ENCODE data around the gene FSIP1. TPM values are rescaled to one million over a fixed set of nuclear protein-coding genes. Genes with fewer than 3 reads are reported as not detected.

FSIP1 gene
- total RNA-seq, 5 donors from 2014 or later (not counting 1 experiment from before 2014, with no cell fraction given) = 0.30 to 1.0 (median 0.43) TPM

GRCh38 chr15:39701988-39702387, 80.7 kb downstream of the FSIP1 start:
- H3K36me3 ChIP-seq (ENCODE audit: control insufficient read depth in 2 of 2, extremely low read depth in 1 of 2, insufficient read depth in 1 of 2, low read length in 1 of 2) = no peaks in the 10 kb centered on the region
- WGBS (ENCODE audit: insufficient coverage) = 90% methylated on average over 2 of the region's 3 CpGs
- POLR2A ChIA-PET = no interaction called here
- no peak for DNase-seq
- Mint-ChIP-seq H3K27me3 (no peaks in the 10 kb centered on the region), H3K9me3 (no peaks in the 10 kb centered on the region), H3K4me3 (no peak overlapping the region), H3K4me1 (no peaks in the 10 kb centered on the region), H3K36me3 (no peaks in the 10 kb centered on the region), H3K27ac (no peak overlapping the region)
- no peak for ATAC-seq (replicated peaks in 1 of 4)
- no peak overlapping the region for H3K27ac ChIP-seq (ENCODE audit: low read length)
- H3K4me3 ChIP-seq (ENCODE audit: control insufficient read depth in 1 of 2, extremely low read depth in 1 of 2, low read length in 1 of 2) = no peak overlapping the region
- H3K9me3 ChIP-seq = no peaks in the 10 kb centered on the region
- H3K27me3 ChIP-seq (replicated peaks in 1 of 2; ENCODE audit: control insufficient read depth in 2 of 2, extremely low read depth in 1 of 2, insufficient read depth in 2 of 2, low read length in 1 of 2) = no peaks in the 10 kb centered on the region
- CTCF ChIA-PET = no interaction called here
- H3K4me1 ChIP-seq (ENCODE audit: control insufficient read depth in 1 of 2, extremely low read depth in 1 of 2, insufficient read depth in 2 of 2, low read length in 2 of 2) = no peaks in the 10 kb centered on the region

GRCh38 chr15:39700375-39700700, 82.3 kb downstream of the FSIP1 start:
- Histone ChIP-seq H3K36me3 (ENCODE audit: control insufficient read depth in 2 of 2, extremely low read depth in 1 of 2, insufficient read depth in 1 of 2, low read length in 1 of 2) (no peaks in the 10 kb centered on the region), H3K27ac (ENCODE audit: low read length) (no peak overlapping the region), H3K4me1 (ENCODE audit: control insufficient read depth in 1 of 2, extremely low read depth in 1 of 2, insufficient read depth in 2 of 2, low read length in 2 of 2) (no peaks in the 10 kb centered on the region), H3K4me3 (ENCODE audit: control insufficient read depth in 1 of 2, extremely low read depth in 1 of 2, low read length in 1 of 2) (no peak overlapping the region), H3K9me3 (no peaks in the 10 kb centered on the region), H3K27me3 (replicated peaks in 1 of 2; ENCODE audit: control insufficient read depth in 2 of 2, extremely low read depth in 1 of 2, insufficient read depth in 2 of 2, low read length in 1 of 2) (no peaks in the 10 kb centered on the region)
- no CpG with 5 or more reads among the region's 1 CpG for WGBS (ENCODE audit: insufficient coverage)
- H3K9me3 Mint-ChIP-seq = no peaks in the 10 kb centered on the region
- no peak overlapping the region for H3K27ac Mint-ChIP-seq
- ATAC-seq (replicated peaks in 1 of 4) (no peak), DNase-seq (no peak)
- no peaks in the 10 kb centered on the region for H3K27me3 Mint-ChIP-seq
- POLR2A ChIA-PET = no interaction called here
- no peaks in the 10 kb centered on the region for H3K4me1 Mint-ChIP-seq
- no peaks in the 10 kb centered on the region for H3K36me3 Mint-ChIP-seq
- CTCF ChIA-PET = interaction anchor here in 1 of 2 donors (1.1 kb wide), 1 partner anchor 12 kb away, joined by 4 read pairs; no protein-coding TSS in a partner anchor
- H3K4me3 Mint-ChIP-seq = no peak overlapping the region

DNA sequence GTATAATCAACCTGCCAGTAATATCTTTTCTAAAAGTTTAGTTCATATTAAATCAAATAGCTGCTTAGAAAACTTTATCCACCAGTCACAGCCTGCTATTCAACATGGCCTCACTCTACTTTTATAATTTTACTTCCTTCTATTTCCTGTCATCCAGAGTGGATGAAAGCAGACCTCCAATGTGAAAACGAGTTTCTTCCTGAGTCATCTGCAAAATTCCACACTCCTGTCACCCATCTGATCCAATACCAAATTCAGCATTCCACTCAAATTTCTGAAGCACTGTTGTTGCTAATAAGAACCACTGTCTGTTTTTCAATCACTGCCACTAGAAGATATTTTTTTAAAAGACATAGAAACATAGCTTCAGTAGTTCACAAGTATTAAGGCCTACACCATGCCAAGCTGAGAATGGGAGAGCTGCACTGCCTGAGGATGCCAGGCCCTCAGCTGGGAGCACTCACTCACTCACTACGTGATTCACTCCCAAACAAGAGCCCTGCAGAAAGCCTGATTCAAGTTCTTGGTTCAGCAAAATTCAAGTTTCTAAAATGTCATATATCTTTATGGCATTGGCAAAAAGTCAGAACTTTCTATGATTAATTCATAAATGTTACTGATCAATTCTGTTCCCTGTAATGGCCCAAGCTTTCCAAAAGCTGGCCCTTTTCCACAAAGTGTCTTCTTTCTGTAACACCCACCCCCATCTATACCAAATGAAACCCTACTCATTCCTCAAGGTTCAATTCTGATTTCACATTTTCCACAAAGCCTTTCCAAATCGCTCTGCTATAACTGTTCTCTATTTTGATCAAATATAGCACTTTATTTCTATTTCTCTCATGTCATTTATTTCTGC, 82.9 kb downstream of the FSIP1 start:
- ChIA-PET POLR2A (no interaction called here), CTCF (interaction anchor here in 1 of 2 donors (1.1 kb wide), 1 partner anchor 13 kb away, joined by 4 read pairs; no protein-coding TSS in a partner anchor)
- ATAC-seq (replicated peaks in 1 of 4) = no peak
- H3K36me3 Mint-ChIP-seq = no peaks in the 10 kb centered on the region
- no peak overlapping the region for H3K4me3 ChIP-seq (ENCODE audit: control insufficient read depth in 1 of 2, extremely low read depth in 1 of 2, low read length in 1 of 2)
- no peaks in the 10 kb centered on the region for H3K9me3 Mint-ChIP-seq
- no peak for DNase-seq
- no peak overlapping the region for H3K27ac Mint-ChIP-seq
- no peaks in the 10 kb centered on the region for H3K4me1 Mint-ChIP-seq
- no peak overlapping the region for H3K27ac ChIP-seq (ENCODE audit: low read length)
- WGBS (ENCODE audit: insufficient coverage) = 63% methylated on average over 2 of the region's 3 CpGs
- no peaks in the 10 kb centered on the region for H3K4me1 ChIP-seq (ENCODE audit: control insufficient read depth in 1 of 2, extremely low read depth in 1 of 2, insufficient read depth in 2 of 2, low read length in 2 of 2)
- no peaks in the 10 kb centered on the region for H3K27me3 ChIP-seq (replicated peaks in 1 of 2; ENCODE audit: control insufficient read depth in 2 of 2, extremely low read depth in 1 of 2, insufficient read depth in 2 of 2, low read length in 1 of 2)
- no peaks in the 10 kb centered on the region for H3K36me3 ChIP-seq (ENCODE audit: control insufficient read depth in 2 of 2, extremely low read depth in 1 of 2, insufficient read depth in 1 of 2, low read length in 1 of 2)
- H3K9me3 ChIP-seq = no peaks in the 10 kb centered on the region
- H3K4me3 Mint-ChIP-seq = no peak overlapping the region
- no peaks in the 10 kb centered on the region for H3K27me3 Mint-ChIP-seq

GRCh38 chr15:39698444-39699390, 83.9 kb downstream of the FSIP1 start:
- no peak for ATAC-seq (replicated peaks in 1 of 4)
- Histone ChIP-seq H3K36me3 (ENCODE audit: control insufficient read depth in 2 of 2, extremely low read depth in 1 of 2, insufficient read depth in 1 of 2, low read length in 1 of 2) (no peaks in the 10 kb centered on the region), H3K4me1 (ENCODE audit: control insufficient read depth in 1 of 2, extremely low read depth in 1 of 2, insufficient read depth in 2 of 2, low read length in 2 of 2) (no peaks in the 10 kb centered on the region), H3K27ac (ENCODE audit: low read length) (no peak overlapping the region), H3K27me3 (replicated peaks in 1 of 2; ENCODE audit: control insufficient read depth in 2 of 2, extremely low read depth in 1 of 2, insufficient read depth in 2 of 2, low read length in 1 of 2) (no peaks in the 10 kb centered on the region), H3K9me3 (no peaks in the 10 kb centered on the region), H3K4me3 (ENCODE audit: control insufficient read depth in 1 of 2, extremely low read depth in 1 of 2, low read length in 1 of 2) (no peak overlapping the region)
- Mint-ChIP-seq H3K27ac (no peak overlapping the region), H3K27me3 (no peaks in the 10 kb centered on the region), H3K4me1 (no peaks in the 10 kb centered on the region), H3K36me3 (no peaks in the 10 kb centered on the region), H3K9me3 (no peaks in the 10 kb centered on the region), H3K4me3 (no peak overlapping the region)
- ChIA-PET POLR2A (no interaction called here), CTCF (interaction anchor here in 1 of 2 donors (1.1 kb wide), 1 partner anchor 14 kb away, joined by 4 read pairs; no protein-coding TSS in a partner anchor)
- no peak for DNase-seq
- 94% methylated on average over 9 of the region's 11 CpGs for WGBS (ENCODE audit: insufficient coverage)

- no peaks in the 10 kb centered on the region for H3K9me3 ChIP-seq
- Mint-ChIP-seq H3K27ac (no peak overlapping the region), H3K4me3 (no peak overlapping the region), H3K9me3 (no peaks in the 10 kb centered on the region), H3K4me1 (no peaks in the 10 kb centered on the region), H3K36me3 (no peaks in the 10 kb centered on the region), H3K27me3 (peaks cover 0 to 2% of the 10 kb centered on the region in 2 donors)
- no peak overlapping the region for H3K27ac ChIP-seq (ENCODE audit: low read length)
- no peak overlapping the region for H3K4me3 ChIP-seq (ENCODE audit: control insufficient read depth in 1 of 2, extremely low read depth in 1 of 2, low read length in 1 of 2)
- H3K27me3 ChIP-seq (replicated peaks in 1 of 2; ENCODE audit: control insufficient read depth in 2 of 2, extremely low read depth in 1 of 2, insufficient read depth in 2 of 2, low read length in 1 of 2) = peaks cover 0 to 3% of the 10 kb centered on the region in 2 experiments
- ATAC-seq (replicated peaks in 1 of 4) (no peak), DNase-seq (no peak)
- H3K4me1 ChIP-seq (ENCODE audit: control insufficient read depth in 1 of 2, extremely low read depth in 1 of 2, insufficient read depth in 2 of 2, low read length in 2 of 2) = no peaks in the 10 kb centered on the region
- ChIA-PET POLR2A (no interaction called here), CTCF (no interaction called here)
- H3K36me3 ChIP-seq (ENCODE audit: control insufficient read depth in 2 of 2, extremely low read depth in 1 of 2, insufficient read depth in 1 of 2, low read length in 1 of 2) = no peaks in the 10 kb centered on the region
- WGBS (ENCODE audit: insufficient coverage) = 100% methylated on average over 2 of the region's 5 CpGs
Measured at GRCh38 chr15:39697509-39697908, 85.1 kb downstream of the FSIP1 start.

DNA sequence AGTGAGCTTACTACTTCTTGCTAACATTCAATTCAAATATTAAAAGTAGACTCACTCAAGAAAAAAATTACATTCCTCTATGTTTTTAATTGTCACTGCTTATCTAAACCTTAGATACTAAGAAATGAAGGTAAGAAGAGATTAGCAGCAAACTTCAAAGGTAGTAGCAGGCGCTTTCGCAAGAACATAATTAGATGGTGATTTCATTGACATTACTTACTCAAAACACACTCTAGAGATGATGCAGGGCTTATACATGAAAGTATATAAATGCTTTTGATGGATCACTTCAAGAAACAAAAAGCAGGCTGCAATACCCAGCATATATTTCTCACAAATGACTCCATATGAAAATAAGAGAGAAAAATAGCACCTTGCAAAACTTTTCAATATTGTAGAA, 86.8 kb downstream of the FSIP1 start:
- no CpG with 5 or more reads among the region's 2 CpGs for WGBS (ENCODE audit: insufficient coverage)
- H3K9me3 Mint-ChIP-seq = no peaks in the 10 kb centered on the region
- H3K27ac ChIP-seq (ENCODE audit: low read length) = no peak overlapping the region
- H3K27ac Mint-ChIP-seq = no peak overlapping the region
- ChIA-PET POLR2A (no interaction called here), CTCF (no interaction called here)
- H3K27me3 Mint-ChIP-seq = peaks cover 0 to 2% of the 10 kb centered on the region in 2 donors
- H3K36me3 ChIP-seq (ENCODE audit: control insufficient read depth in 2 of 2, extremely low read depth in 1 of 2, insufficient read depth in 1 of 2, low read length in 1 of 2) = no peaks in the 10 kb centered on the region
- no peak overlapping the region for H3K4me3 ChIP-seq (ENCODE audit: control insufficient read depth in 1 of 2, extremely low read depth in 1 of 2, low read length in 1 of 2)
- ATAC-seq (replicated peaks in 1 of 4) (no peak), DNase-seq (no peak)
- no peak overlapping the region for H3K4me3 Mint-ChIP-seq
- H3K27me3 ChIP-seq (replicated peaks in 1 of 2; ENCODE audit: control insufficient read depth in 2 of 2, extremely low read depth in 1 of 2, insufficient read depth in 2 of 2, low read length in 1 of 2) = peaks cover 0 to 3% of the 10 kb centered on the region in 2 experiments
- no peaks in the 10 kb centered on the region for H3K36me3 Mint-ChIP-seq
- H3K4me1 ChIP-seq (ENCODE audit: control insufficient read depth in 1 of 2, extremely low read depth in 1 of 2, insufficient read depth in 2 of 2, low read length in 2 of 2) = no peaks in the 10 kb centered on the region
- H3K4me1 Mint-ChIP-seq = peaks cover 0 to 2% (median 2%) of the 10 kb centered on the region in 3 donors
- H3K9me3 ChIP-seq = no peaks in the 10 kb centered on the region

All from T-cell (primary cell).